ENCODE measurements around the gene DAND5. TPM values are rescaled to one million over a fixed set of nuclear protein-coding genes. Genes with fewer than 3 reads are reported as not detected.
A peak's percentile ranks its signal among the peaks of the same experiment; 100 is the strongest.

The DAND5 gene
- total and polyA plus RNA-seq, 9 of the 15 experiments (the other 6 are each of a cell fraction or from before 2014, with no cell fraction given) = 0.22 to 0.83 (median 0.60) TPM

DNA sequence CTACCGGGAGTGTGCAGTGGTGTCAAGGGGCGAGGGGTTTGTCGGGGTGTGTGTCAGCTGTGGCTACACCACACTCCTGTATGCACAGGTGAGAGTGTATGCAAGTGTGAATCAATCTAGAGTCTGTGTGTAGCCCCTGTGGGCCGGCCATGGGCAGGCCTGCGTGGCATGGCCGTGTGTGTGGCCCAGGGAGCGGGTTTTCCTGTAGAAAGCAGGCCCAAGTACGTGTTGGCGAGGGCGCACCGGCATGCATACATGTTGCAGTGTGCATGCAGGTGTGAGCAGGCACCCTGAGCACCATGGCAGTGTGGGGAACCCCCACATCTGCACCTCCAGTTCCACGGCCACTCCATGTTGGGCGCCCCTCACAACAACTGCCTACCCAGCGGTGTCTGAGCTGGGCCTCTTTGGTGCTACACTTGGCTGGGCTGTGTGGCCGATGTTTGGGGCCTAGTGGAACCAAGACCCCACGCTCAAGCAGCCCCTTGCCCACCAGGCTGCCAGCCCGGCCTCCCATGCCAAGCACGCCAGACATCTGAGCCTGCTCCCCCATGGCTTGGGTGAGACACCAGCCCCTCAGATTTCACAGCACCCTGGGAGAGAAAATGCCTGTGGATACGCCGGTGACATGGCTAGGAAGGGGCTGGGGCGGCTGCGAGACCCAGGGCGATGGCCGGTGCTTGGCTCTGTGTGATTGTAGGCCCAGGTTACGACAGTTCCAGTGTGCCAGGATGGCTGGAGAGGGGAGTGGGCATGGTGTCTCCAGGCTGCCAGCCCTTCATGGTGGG is 28.0 kb downstream of the DAND5 start:
- 93% methylated on average over 24 of the region's 25 CpGs for WGBS (ENCODE audit: insufficient coverage, low coverage, missing lambda C conversion rate)
- Histone ChIP-seq H3K79me2 (ENCODE audit: control insufficient read depth, insufficient read depth, low read length) (peaks cover 52% of the 10 kb centered on the region), H3K4me3 (peak overlapping the region; percentile 64; the same call in 1 of the 2 replicates), H2AFZ (ENCODE audit: low read depth, low read length) (no peak overlapping the region), H4K20me1 (replicated peaks; ENCODE audit: control insufficient read depth, insufficient read depth, low read length) (peaks cover 6% of the 10 kb centered on the region), H3K27ac (ENCODE audit: extremely low read depth, low read depth, low read length) (no peak overlapping the region), H3K9ac (ENCODE audit: insufficient read depth in 1 of 2, low read depth in 2 of 2, low read length in 2 of 2) (peak overlapping the region in 1 of 2 experiments; percentile 99; a peak in 2 of 4 replicates), H3K36me3 (ENCODE audit: control insufficient read depth, insufficient read depth, low read length) (peaks cover 13% of the 10 kb centered on the region; the same call in 1 of the 3 replicates), H3K9me1 (ENCODE audit: control insufficient read depth, insufficient read depth, low read length) (peaks cover 6% of the 10 kb centered on the region), H3K27me3 (ENCODE audit: control insufficient read depth in 2 of 2, insufficient read depth in 2 of 2, low read length in 2 of 2) (no peaks in the 10 kb centered on the region), H3K4me1 (replicated peaks in 1 of 2; ENCODE audit: control insufficient read depth in 2 of 2, insufficient read depth in 2 of 2, low read length in 2 of 2) (peaks cover 5 to 46% of the 10 kb centered on the region in 2 experiments; a peak in 4 of 5 replicates), H3K4me2 (ENCODE audit: insufficient read depth, low read length) (peak overlapping the region; percentile 85), H3K9me3 (replicated peaks; ENCODE audit: control insufficient read depth, insufficient read depth, low read depth, low read length) (no peaks in the 10 kb centered on the region)
- FAIRE-seq = no peak
- ChIA-PET POLR2A (interaction anchor here (0.6 to 1.6 kb wide), 4 partner anchors 9 to 559 kb away, joined by 3 to 4 read pairs (median 3); partner anchors contain the start of gene GCDH), CTCF (ENCODE audit: low intra/inter-chr PET ratio) (no interaction called here)
- in situ Hi-C loops (cut with MboI) (no loop called here), intact Hi-C loops (cut with micrococcal nuclease) (no loop called here)
- peak; percentile 43; the same call in 1 of the 2 replicates for TF ChIP-seq RBFOX2 (IDR thresholded peaks at IDR 0.05; ENCODE audit: low read depth, low read length)
- TF ChIP-seq ETS1 (conservative IDR thresholded peaks at IDR 0.05; ENCODE audit: control insufficient read depth, low read depth, low read length) = 0 out of 2 replicates have a peak, but pooled peaks have one; percentile 37
- TF ChIP-seq JUN (IDR thresholded peaks at IDR 0.05; ENCODE audit: borderline replicate concordance, low read depth, low read length) = no peak
- 0 out of 2 replicates have a peak, but pooled peaks have one; percentile 47 for TF ChIP-seq JUN (CRISPR knock-in tag; IDR thresholded peaks at IDR 0.05; ENCODE audit: borderline replicate concordance)
- TF ChIP-seq ZNF512 (tag; IDR thresholded peaks at IDR 0.05) = no peak
- peak; percentile 16; the same call in 1 of the 2 replicates for TF ChIP-seq CBFB (CRISPR knock-in tag; IDR thresholded peaks at IDR 0.05)
- TF ChIP-seq, protein P1, sequence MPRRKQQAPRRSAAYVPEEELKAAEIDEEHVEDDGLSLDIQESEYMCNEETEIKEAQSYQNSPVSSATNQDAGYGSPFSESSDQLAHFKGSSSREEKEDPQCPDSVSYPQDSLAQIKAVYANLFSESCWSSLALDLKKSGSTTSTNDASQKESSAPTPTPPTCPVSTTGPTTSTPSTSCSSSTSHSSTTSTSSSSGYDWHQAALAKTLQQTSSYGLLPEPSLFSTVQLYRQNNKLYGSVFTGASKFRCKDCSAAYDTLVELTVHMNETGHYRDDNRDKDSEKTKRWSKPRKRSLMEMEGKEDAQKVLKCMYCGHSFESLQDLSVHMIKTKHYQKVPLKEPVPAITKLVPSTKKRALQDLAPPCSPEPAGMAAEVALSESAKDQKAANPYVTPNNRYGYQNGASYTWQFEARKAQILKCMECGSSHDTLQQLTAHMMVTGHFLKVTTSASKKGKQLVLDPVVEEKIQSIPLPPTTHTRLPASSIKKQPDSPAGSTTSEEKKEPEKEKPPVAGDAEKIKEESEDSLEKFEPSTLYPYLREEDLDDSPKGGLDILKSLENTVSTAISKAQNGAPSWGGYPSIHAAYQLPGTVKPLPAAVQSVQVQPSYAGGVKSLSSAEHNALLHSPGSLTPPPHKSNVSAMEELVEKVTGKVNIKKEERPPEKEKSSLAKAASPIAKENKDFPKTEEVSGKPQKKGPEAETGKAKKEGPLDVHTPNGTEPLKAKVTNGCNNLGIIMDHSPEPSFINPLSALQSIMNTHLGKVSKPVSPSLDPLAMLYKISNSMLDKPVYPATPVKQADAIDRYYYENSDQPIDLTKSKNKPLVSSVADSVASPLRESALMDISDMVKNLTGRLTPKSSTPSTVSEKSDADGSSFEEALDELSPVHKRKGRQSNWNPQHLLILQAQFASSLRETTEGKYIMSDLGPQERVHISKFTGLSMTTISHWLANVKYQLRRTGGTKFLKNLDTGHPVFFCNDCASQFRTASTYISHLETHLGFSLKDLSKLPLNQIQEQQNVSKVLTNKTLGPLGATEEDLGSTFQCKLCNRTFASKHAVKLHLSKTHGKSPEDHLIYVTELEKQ (CRISPR knock-in tag; IDR thresholded peaks at IDR 0.05) = no peak
- TF ChIP-seq, protein P2, sequence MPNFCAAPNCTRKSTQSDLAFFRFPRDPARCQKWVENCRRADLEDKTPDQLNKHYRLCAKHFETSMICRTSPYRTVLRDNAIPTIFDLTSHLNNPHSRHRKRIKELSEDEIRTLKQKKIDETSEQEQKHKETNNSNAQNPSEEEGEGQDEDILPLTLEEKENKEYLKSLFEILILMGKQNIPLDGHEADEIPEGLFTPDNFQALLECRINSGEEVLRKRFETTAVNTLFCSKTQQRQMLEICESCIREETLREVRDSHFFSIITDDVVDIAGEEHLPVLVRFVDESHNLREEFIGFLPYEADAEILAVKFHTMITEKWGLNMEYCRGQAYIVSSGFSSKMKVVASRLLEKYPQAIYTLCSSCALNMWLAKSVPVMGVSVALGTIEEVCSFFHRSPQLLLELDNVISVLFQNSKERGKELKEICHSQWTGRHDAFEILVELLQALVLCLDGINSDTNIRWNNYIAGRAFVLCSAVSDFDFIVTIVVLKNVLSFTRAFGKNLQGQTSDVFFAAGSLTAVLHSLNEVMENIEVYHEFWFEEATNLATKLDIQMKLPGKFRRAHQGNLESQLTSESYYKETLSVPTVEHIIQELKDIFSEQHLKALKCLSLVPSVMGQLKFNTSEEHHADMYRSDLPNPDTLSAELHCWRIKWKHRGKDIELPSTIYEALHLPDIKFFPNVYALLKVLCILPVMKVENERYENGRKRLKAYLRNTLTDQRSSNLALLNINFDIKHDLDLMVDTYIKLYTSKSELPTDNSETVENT (CRISPR knock-in tag; IDR thresholded peaks at IDR 0.05) = no peak
- no peak for ATAC-seq
- BruUV-seq (replicated peaks) = TSS peak; percentile 34
- no peak for DNase-seq (ENCODE audit: extremely low read depth in 1 of 4, low spot score in 3 of 4)

Data from K562 (cell line).